Heart left ventricle (tissue), 13 donors: Measurements from ENCODE around the gene TOMM6.

ENCODE experiments used
- CTCF ChIP-seq, 12 donors: fragments of 200-600 bp; sonication (generic) in 4 of 12; IDR thresholded peaks; one replicate each; pipeline versions ENCODE4 v1.5.0 to v1.8.0; 2018 to 2022; ENCODE audit warnings: antibody characterized with exemption in 12 of 12, mild to moderate bottlenecking in 5 of 12
- POLR2A ChIP-seq, 2 donors: fragments of 450-650 bp; IDR thresholded peaks; one replicate each; pipeline ENCODE4 v1.6.1; 2017; ENCODE audit warnings: antibody characterized with exemption in 2 of 2, mild to moderate bottlenecking in 2 of 2, moderate library complexity in 2 of 2
- donor health status: ischemic (EF 13 %, LVEDD 7.1; RV severe dilation, severe dysfunction).
- donor health status: DM: no; HTN: yes; CAD: no.
- donor health status: DM: no; HTN: no; CAD: no.
- donor health status: ischemic (EF 25% LVEDD 6.9; RV normal size, moderate dysfunction).
- donor health status: ischemic (EF 25% LVEDD 5.7; RV mildly dilated, moderate dysfunction).
- donor health status: ischemic (EF 35%, LVEDD 5.7; RV mildly dilated, moderate dysfunction).
- donor health status: nonischemic (EF 11% LVEDD 7.7; RV severe dilation, severe dysfunction).
- donor health status: DM: yes; HTN: yes; CAD: no.
- donor health status: PGD.
- donor health status: ischemic (EF 29% LVEDD 5.4; RV normal size, mild dysfunction).
- donor health status: nonischemic (EF 23%, LVEDD 6.1; RV moderate dilation, normal function).

- TF ChIP-seq CTCF (IDR thresholded peaks at IDR 0.05) (no peak), POLR2A (IDR thresholded peaks at IDR 0.05) (no peak)
Measured at GRCh38 chr6:41799559-41799911, 12.0 kb downstream of the TOMM6 start.
